Measurements from ENCODE around the gene IGFL4. TPM values are rescaled to one million over a fixed set of nuclear protein-coding genes. Genes with fewer than 3 reads are reported as not detected.

IGFL4 gene
- total and polyA plus RNA-seq, 10 of the 15 experiments (the other 5 are each of a cell fraction or from before 2014, with no cell fraction given) = not detected

DNA sequence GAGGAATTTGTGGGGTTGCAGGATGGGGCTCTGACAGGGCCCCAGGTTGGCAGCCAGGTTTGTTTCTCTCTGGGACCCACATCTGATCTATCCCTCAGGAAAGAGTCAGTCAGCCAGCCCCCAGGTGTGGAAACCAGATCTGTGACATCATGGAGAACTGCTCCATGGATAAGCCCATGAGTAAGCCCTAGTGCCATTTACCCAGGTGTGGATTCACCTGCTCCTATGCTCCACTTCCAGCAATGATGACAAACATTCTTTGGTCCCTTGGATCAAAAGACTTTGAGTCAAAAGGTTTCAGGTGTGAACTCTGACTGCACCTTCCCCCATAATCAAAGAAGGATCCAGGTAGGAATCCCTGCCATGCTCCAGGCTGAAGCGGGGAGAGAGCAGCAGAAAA, 26.9 kb upstream of the IGFL4 start:
- no peaks in the 10 kb centered on the region for H3K79me2 ChIP-seq (ENCODE audit: control insufficient read depth, insufficient read depth, low read length)
- no peak overlapping the region for H3K4me2 ChIP-seq (ENCODE audit: control insufficient read depth, insufficient read depth)
- peaks cover 0 to 12% of the 10 kb centered on the region in 2 experiments; a peak in 2 of 4 replicates for H3K27me3 ChIP-seq (replicated peaks in 1 of 2; ENCODE audit: control insufficient read depth in 2 of 2, insufficient read depth in 2 of 2, low read length in 1 of 2)
- intact Hi-C loops (cut with micrococcal nuclease; ENCODE audit: unreplicated experiment) (no loop called here), in situ Hi-C loops (cut with MboI) (no loop called here)
- H2AFZ ChIP-seq (ENCODE audit: control insufficient read depth, low read depth, low read length) = no peak overlapping the region
- ChIA-PET POLR2A (no interaction called here), CTCF (interaction anchor here (1.0 kb wide), 1 partner anchor 16 kb away, joined by 3 read pairs; no protein-coding TSS in a partner anchor), SMC1A (ENCODE audit: uncharacterized antibody, unreplicated experiment) (no interaction called here), RAD21 (ENCODE audit: unreplicated experiment) (no interaction called here)
- no peaks in the 10 kb centered on the region for H3K9me3 ChIP-seq (replicated peaks; ENCODE audit: control insufficient read depth, insufficient read depth, low read length)
- no peak for TF ChIP-seq CHD4 (IDR thresholded peaks at IDR 0.05)
- TF ChIP-seq SUPT20H (IDR thresholded peaks at IDR 0.05; ENCODE audit: borderline replicate concordance, control insufficient read depth, low read depth, low read length) = no peak
- TF ChIP-seq, protein P1, sequence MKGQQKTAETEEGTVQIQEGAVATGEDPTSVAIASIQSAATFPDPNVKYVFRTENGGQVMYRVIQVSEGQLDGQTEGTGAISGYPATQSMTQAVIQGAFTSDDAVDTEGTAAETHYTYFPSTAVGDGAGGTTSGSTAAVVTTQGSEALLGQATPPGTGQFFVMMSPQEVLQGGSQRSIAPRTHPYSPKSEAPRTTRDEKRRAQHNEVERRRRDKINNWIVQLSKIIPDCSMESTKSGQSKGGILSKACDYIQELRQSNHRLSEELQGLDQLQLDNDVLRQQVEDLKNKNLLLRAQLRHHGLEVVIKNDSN (IDR thresholded peaks at IDR 0.05; ENCODE audit: borderline replicate concordance, extremely low read length, insufficient read depth, low read depth, low read length) = no peak
- no peak for TF ChIP-seq RUNX3 (IDR thresholded peaks at IDR 0.05; ENCODE audit: low read length)
- TF ChIP-seq, protein P2, sequence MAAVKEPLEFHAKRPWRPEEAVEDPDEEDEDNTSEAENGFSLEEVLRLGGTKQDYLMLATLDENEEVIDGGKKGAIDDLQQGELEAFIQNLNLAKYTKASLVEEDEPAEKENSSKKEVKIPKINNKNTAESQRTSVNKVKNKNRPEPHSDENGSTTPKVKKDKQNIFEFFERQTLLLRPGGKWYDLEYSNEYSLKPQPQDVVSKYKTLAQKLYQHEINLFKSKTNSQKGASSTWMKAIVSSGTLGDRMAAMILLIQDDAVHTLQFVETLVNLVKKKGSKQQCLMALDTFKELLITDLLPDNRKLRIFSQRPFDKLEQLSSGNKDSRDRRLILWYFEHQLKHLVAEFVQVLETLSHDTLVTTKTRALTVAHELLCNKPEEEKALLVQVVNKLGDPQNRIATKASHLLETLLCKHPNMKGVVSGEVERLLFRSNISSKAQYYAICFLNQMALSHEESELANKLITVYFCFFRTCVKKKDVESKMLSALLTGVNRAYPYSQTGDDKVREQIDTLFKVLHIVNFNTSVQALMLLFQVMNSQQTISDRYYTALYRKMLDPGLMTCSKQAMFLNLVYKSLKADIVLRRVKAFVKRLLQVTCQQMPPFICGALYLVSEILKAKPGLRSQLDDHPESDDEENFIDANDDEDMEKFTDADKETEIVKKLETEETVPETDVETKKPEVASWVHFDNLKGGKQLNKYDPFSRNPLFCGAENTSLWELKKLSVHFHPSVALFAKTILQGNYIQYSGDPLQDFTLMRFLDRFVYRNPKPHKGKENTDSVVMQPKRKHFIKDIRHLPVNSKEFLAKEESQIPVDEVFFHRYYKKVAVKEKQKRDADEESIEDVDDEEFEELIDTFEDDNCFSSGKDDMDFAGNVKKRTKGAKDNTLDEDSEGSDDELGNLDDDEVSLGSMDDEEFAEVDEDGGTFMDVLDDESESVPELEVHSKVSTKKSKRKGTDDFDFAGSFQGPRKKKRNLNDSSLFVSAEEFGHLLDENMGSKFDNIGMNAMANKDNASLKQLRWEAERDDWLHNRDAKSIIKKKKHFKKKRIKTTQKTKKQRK (IDR thresholded peaks at IDR 0.05; ENCODE audit: low read depth, low read length) = no peak
- no peak for TF ChIP-seq BACH1 (IDR thresholded peaks at IDR 0.05; ENCODE audit: borderline replicate concordance)
- TF ChIP-seq, protein P3, sequence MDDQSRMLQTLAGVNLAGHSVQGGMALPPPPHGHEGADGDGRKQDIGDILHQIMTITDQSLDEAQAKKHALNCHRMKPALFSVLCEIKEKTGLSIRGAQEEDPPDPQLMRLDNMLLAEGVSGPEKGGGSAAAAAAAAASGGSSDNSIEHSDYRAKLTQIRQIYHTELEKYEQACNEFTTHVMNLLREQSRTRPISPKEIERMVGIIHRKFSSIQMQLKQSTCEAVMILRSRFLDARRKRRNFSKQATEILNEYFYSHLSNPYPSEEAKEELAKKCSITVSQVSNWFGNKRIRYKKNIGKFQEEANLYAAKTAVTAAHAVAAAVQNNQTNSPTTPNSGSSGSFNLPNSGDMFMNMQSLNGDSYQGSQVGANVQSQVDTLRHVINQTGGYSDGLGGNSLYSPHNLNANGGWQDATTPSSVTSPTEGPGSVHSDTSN (IDR thresholded peaks at IDR 0.05; ENCODE audit: insufficient replicate concordance, low read depth, low read length) = no peak
- no peak for TF ChIP-seq CHD1 (IDR thresholded peaks at IDR 0.05; ENCODE audit: low read depth, low read length)
- TF ChIP-seq KAT2A (conservative IDR thresholded peaks at IDR 0.05; ENCODE audit: control insufficient read depth, low read depth, low read length) = no peak
- TF ChIP-seq CBX3 (IDR thresholded peaks at IDR 0.05; ENCODE audit: borderline replicate concordance, low read depth) = no peak
- TF ChIP-seq NBN (IDR thresholded peaks at IDR 0.05) = no peak
- TF ChIP-seq NKRF (conservative IDR thresholded peaks at IDR 0.05) = no peak
- TF ChIP-seq SREBF2 (IDR thresholded peaks at IDR 0.05; ENCODE audit: low read length) = no peak
- TF ChIP-seq HDAC6 (IDR thresholded peaks at IDR 0.05; ENCODE audit: unreplicated experiment) = no peak
- no peak for TF ChIP-seq ESRRA (IDR thresholded peaks at IDR 0.05; ENCODE audit: low read length)
- no peak for TF ChIP-seq HDAC2 (IDR thresholded peaks at IDR 0.05)
- no peak for TF ChIP-seq ATF7 (IDR thresholded peaks at IDR 0.05; ENCODE audit: low read depth)
- no peak for TF ChIP-seq CBFB (IDR thresholded peaks at IDR 0.05; ENCODE audit: low read depth)
- 23% methylated on average over 1 of the region's 1 CpG for WGBS (ENCODE audit: insufficient coverage, insufficient replicate concordance, low lambda C conversion rate, missing lambda C conversion rate)
- no peaks in the 10 kb centered on the region for H3K36me3 ChIP-seq (ENCODE audit: control insufficient read depth in 2 of 2, insufficient read depth in 2 of 2, low read length in 1 of 2)
- ATAC-seq (no peak), DNase-seq (ENCODE audit: low read depth, low spot score) (no peak), FAIRE-seq (no peak)
- no TSS peak for BruUV-seq (replicated peaks)
- no peaks in the 10 kb centered on the region for H3K4me1 ChIP-seq (ENCODE audit: control insufficient read depth, insufficient read depth, low read length)
- H3K27ac ChIP-seq (ENCODE audit: control insufficient read depth, insufficient read depth) = no peak overlapping the region
- H4K20me1 ChIP-seq (ENCODE audit: control insufficient read depth, insufficient read depth) = no peaks in the 10 kb centered on the region
- H3K4me3 ChIP-seq = no peak overlapping the region
- H3K9ac ChIP-seq (ENCODE audit: control insufficient read depth, insufficient read depth, low read length) = no peak overlapping the region

Data from GM12878 (cell line).